Endothelial cell of umbilical vein (primary cell): Measurements from ENCODE around the gene ATP1A3. TPM values are rescaled to one million over a fixed set of nuclear protein-coding genes. Genes with fewer than 3 reads are reported as not detected.

Experiments
- BruUV-seq: library from RNA; stranded (reverse); fragments of 400-500 nt; replicated peaks from 2 replicates; lab custom pipeline; 2021; lab: Mats Ljungman, UMichigan
- CTCF ChIA-PET: fragments of 300-600, 350-600 bp; sonication (Branson Sonifier 250); formaldehyde crosslinking; loops from one replicate; lab custom pipeline; 2021; ENCODE audit warnings: antibody characterized with exemption, inconsistent platforms; lab: Charles Lee
- POLR2A ChIA-PET: fragments of 300-600, 350-600 bp; sonication (Branson Sonifier 250); formaldehyde crosslinking; loops from one replicate; lab custom pipeline; 2021; ENCODE audit warnings: antibody characterized with exemption, inconsistent platforms; lab: Charles Lee
- DNase-seq: peaks from one replicate; pipeline ENCODE4 v3.0.0-alpha.2; 2011; ENCODE audit warnings: low read depth, low spot score
- FAIRE-seq: peaks from 2 replicates; lab custom pipeline; 2011; peaks lifted over from hg19 to GRCh38; lab: Jason Lieb, UNC
- H2AFZ ChIP-seq: 2 replicates; pipeline ENCODE4 v1.6.0; 2012; ENCODE audit warnings: low read depth, low read length, control low read depth, inconsistent platforms
- H3K27ac ChIP-seq: 2 replicates; pipeline ENCODE4 v1.5.1; 2011; ENCODE audit warnings: low read depth, mild to moderate bottlenecking, control low read depth, low read length, moderate library complexity; ENCODE audit not compliant: insufficient read depth
- H3K27me3 ChIP-seq, 2 experiments: 2 replicates each; pipeline versions ENCODE4 v1.6.0 to v1.6.1; 2011; ENCODE audit warnings: low read length in 2 of 2, mixed read lengths in 1 of 2; ENCODE audit not compliant: control insufficient read depth in 2 of 2, insufficient read depth in 2 of 2
- H3K36me3 ChIP-seq, 2 experiments: 2 replicates in 1 of 2; 3 replicates in 1 of 2; pipeline ENCODE4 v1.5.1; 2011; ENCODE audit warnings: low read length in 2 of 2, mild to moderate bottlenecking in 1 of 2, moderate library complexity in 1 of 2; ENCODE audit not compliant: control insufficient read depth in 2 of 2, insufficient read depth in 2 of 2; ENCODE audit errors: extremely low read depth in 1 of 2
- H3K4me1 ChIP-seq: 3 replicates; pipeline ENCODE4 v1.5.1; 2011; ENCODE audit warnings: mild to moderate bottlenecking, low read length; ENCODE audit not compliant: control insufficient read depth, insufficient read depth; ENCODE audit errors: extremely low read depth
- H3K4me2 ChIP-seq: 2 replicates; pipeline ENCODE4 v1.6.1; 2011; ENCODE audit warnings: low read length, control low read depth, mixed read lengths; ENCODE audit not compliant: insufficient read depth
- H3K4me3 ChIP-seq, 3 experiments: fragments of 200-600 bp in 1 of 3; sonication (generic), shearing (Covaris generic) in 1 of 3; replicated peaks in 1 of 3; 2 replicates each; pipeline ENCODE4 v1.5.1; 2011 to 2016; ENCODE audit warnings: control low read depth in 3 of 3, low read length in 3 of 3, mild to moderate bottlenecking in 2 of 3, inconsistent platforms in 1 of 3, low read depth in 1 of 3, moderate library complexity in 1 of 3; ENCODE audit not compliant: insufficient read depth in 1 of 3
- H3K79me2 ChIP-seq: 2 replicates; pipeline ENCODE4 v1.6.0; 2012; ENCODE audit warnings: low read length, inconsistent platforms; ENCODE audit not compliant: control insufficient read depth, insufficient read depth
- H3K9ac ChIP-seq: replicated peaks from 2 replicates; pipeline ENCODE3; 2011; ENCODE audit warnings: low read length, control low read depth; ENCODE audit not compliant: insufficient read depth; ENCODE audit errors: extremely low read depth
- H3K9me1 ChIP-seq: replicated peaks from 3 replicates; pipeline ENCODE4 v1.6.0; 2011; ENCODE audit warnings: mild to moderate bottlenecking, low read length; ENCODE audit not compliant: control insufficient read depth, insufficient read depth; ENCODE audit errors: extremely low read depth
- H3K9me3 ChIP-seq: replicated peaks from 2 replicates; pipeline ENCODE4 v1.5.1; 2012; ENCODE audit warnings: low read length, inconsistent platforms; ENCODE audit not compliant: control insufficient read depth, insufficient read depth
- H4K20me1 ChIP-seq: replicated peaks from 2 replicates; pipeline ENCODE3; 2011; ENCODE audit warnings: mild to moderate bottlenecking, low read length; ENCODE audit not compliant: control insufficient read depth, insufficient read depth; ENCODE audit errors: extremely low read depth
- CTCF ChIP-seq, 2 donors: IDR thresholded peaks; 1 replicate in 1 of 2; 2 replicates in 1 of 2; pipeline ENCODE4 v1.5.1; 2011; ENCODE audit warnings: low read length in 2 of 2, mild to moderate bottlenecking in 2 of 2, moderate library complexity in 2 of 2, control low read depth in 1 of 2, inconsistent platforms in 1 of 2, low read depth in 1 of 2; ENCODE audit not compliant: insufficient read depth in 1 of 2; ENCODE audit errors: extremely low read depth in 1 of 2
- EZH2 ChIP-seq: IDR thresholded peaks from 2 replicates; pipeline ENCODE4 v1.6.1; 2012; ENCODE audit warnings: borderline replicate concordance, low read depth, mild to moderate bottlenecking, moderate library complexity, low read length, inconsistent platforms; ENCODE audit not compliant: severe bottlenecking
- JUN ChIP-seq: IDR thresholded peaks from 2 replicates; pipeline ENCODE4 v1.6.1; 2011; ENCODE audit warnings: borderline replicate concordance, low read depth; ENCODE audit not compliant: insufficient read length, insufficient read depth
- POLR2AphosphoS5 ChIP-seq: IDR thresholded peaks from 2 replicates; pipeline ENCODE4 v1.6.1; 2012; ENCODE audit warnings: low read depth, mild to moderate bottlenecking, control low read depth, low read length, moderate library complexity; ENCODE audit not compliant: insufficient read depth
- dilution Hi-C: fragments of 300-500 bp; cut with MboI; formaldehyde crosslinking; loops from one replicate; pipeline ENCODE4 v1.15.0; 2019; ENCODE audit warnings: low sequenced_read_pairs; ENCODE audit not compliant: extremely low pct_ligation_motif_present
- intact Hi-C: fragments of 100-400 bp; cut with micrococcal nuclease; formaldehyde crosslinking; loops from one replicate; pipeline ENCODE4 v1.10.0; 2022
- polyA plus RNA-seq, 4 experiments: library from polyadenylated mRNA; depleted of rRNA in 3 of 4; stranded (reverse) in 3 of 4; unstranded in 1 of 4; fragments of >200 nt; gene quantifications; 2 replicates each; pipeline versions ENCODE4 v1.2.1 to v1.2.3, GENCODE V29; 2011 to 2012; ENCODE audit warnings: missing spikeins in 1 of 4
- total RNA-seq: library from RNA; stranded (reverse); gene quantifications from 2 replicates; pipeline ENCODE4 v1.2.3, GENCODE V29; 2021
- TF ChIP-seq, protein P1 (sequence below): IDR thresholded peaks from 2 replicates; pipeline ENCODE4 v1.6.1; 2011; ENCODE audit not compliant: insufficient read depth, insufficient read length

ATP1A3 gene
- total and polyA plus RNA-seq, 2 donors (not counting 3 experiments of a cell fraction or from before 2014, with no cell fraction given), result 0.40 TPM; not detected in 1

- CTCF ChIA-PET, result interaction anchor here (0.8 to 2.7 kb wide), 3 partner anchors 7 to 162 kb away, joined by 3 to 15 read pairs (median 3); no protein-coding TSS in a partner anchor
- Histone ChIP-seq H4K20me1 (no peaks in the 10 kb centered on the region), H3K36me3 (peaks cover 3 to 4% of the 10 kb centered on the region in 2 experiments), H3K4me2 (no peak overlapping the region), H3K4me3 (no peak overlapping the region), H3K9ac (no peak overlapping the region), H3K4me1 (peaks cover 12% of the 10 kb centered on the region), H3K27me3 (no peaks in the 10 kb centered on the region), H2AFZ (no peak overlapping the region), H3K79me2 (no peaks in the 10 kb centered on the region), H3K27ac (no peak overlapping the region), H3K9me1 (no peaks in the 10 kb centered on the region), H3K9me3 (no peaks in the 10 kb centered on the region)
- DNase-seq (no peak), FAIRE-seq (no peak)
- intact Hi-C loops (no loop called here), dilution Hi-C loops (no loop called here)
- POLR2A ChIA-PET, result no interaction called here
- TF ChIP-seq POLR2AphosphoS5 (no peak), CTCF (IDR thresholded peaks at IDR 0.05; ENCODE audit: extremely low read depth in 1 of 2, insufficient read depth in 1 of 2, low read depth in 1 of 2, low read length in 2 of 2) (no peak), EZH2 (no peak), JUN (no peak)
- TF ChIP-seq, protein P1, sequence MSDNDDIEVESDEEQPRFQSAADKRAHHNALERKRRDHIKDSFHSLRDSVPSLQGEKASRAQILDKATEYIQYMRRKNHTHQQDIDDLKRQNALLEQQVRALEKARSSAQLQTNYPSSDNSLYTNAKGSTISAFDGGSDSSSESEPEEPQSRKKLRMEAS, result no peak
- BruUV-seq, result no TSS peak
Measured at GRCh38 chr19:41956621-41957020, 37.4 kb downstream of the ATP1A3 start.
